ENCODE results near the gene LAMTOR1.
"Not testable (repeated sequence)": the region's sequence is repeated elsewhere in the genome, so short reads cannot be mapped to it uniquely, and the experiment has no call there.

- not testable (repeated sequence) for TF ChIP-seq CTCF (optimal IDR thresholded peaks at IDR 0.05 in 1 of 3, IDR thresholded peaks at IDR 0.05 in 1 of 3, conservative IDR thresholded peaks at IDR 0.05 in 1 of 3; ENCODE audit: extremely low read depth in 1 of 3, insufficient read depth in 2 of 3, low read length in 3 of 3); EZH2 (IDR thresholded peaks at IDR 0.05; ENCODE audit: low read length)
Observed at GRCh38 chr11:72135473-72135872, 32.4 kb upstream of the LAMTOR1 start, which contains the start of gene FOLR3.
